Activated naive CD4-positive, alpha-beta T cell (primary cell): Measurements from ENCODE around the gene AGAP1.

Experiments
- DNase-seq, 4 experiments: peaks; one replicate each; lab custom pipeline; 2025; lab: John Stamatoyannopoulos, UW

Gene AGAP1

DNA sequence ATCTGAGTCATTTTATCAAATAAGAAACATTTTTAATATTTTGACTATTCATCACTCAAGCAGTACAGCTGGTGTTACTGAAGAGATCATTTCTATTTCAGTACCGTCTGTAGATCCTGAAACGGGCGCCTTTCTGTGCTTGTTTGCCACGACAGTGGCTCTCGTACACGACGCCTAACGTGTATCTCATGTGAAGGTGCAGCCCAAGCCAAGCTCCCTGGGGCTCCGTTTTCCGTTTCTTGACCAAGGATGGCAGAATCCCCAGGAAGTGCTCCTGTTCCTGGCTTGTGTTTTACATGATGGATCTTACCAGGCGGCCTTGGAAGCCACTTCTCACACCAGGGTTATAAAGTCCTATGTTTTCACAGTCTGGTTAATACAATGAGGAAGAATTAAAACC is 353.7 kb downstream of the AGAP1 start:
- DNase-seq: no peak

DNA sequence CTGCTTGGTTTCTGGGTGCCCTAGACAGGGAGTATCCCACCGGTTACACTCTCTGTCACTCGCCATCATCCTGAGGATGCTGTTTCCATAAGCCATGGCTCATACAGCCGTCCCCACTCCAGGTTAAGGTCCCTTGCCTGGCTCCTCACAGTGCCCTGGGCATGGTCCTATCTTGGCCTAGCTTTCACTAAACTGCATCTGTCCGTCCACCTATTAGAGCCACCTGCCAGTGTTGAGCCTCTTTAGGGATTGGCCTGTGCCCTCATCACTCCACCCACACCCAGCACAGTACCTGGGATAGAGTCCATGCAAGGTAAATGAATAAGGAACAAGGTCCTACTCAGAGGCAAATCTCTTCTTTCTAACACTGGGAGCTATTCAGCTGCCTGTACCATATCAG is 354.2 kb downstream of the AGAP1 start:
- no peak for DNase-seq

DNA sequence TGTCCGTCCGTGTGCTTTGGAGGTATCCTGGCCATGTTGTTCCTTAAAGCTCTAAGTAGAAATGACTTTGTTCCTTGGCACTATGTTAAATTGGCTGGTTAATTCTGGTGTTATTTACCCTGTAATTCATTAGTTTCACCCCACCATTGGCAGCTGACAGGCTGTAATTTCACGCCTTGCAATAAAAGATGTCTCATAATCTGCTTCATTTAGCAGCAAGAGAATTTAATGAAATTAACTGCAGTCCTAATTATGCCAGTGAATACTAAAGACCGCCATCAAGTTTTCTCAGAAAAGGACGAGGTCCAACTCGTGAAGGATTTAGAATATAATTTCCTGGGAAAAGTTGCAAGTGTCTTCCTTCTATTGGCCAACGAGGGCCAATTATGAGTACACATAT is 355.1 kb downstream of the AGAP1 start:
- no peak for DNase-seq

DNA sequence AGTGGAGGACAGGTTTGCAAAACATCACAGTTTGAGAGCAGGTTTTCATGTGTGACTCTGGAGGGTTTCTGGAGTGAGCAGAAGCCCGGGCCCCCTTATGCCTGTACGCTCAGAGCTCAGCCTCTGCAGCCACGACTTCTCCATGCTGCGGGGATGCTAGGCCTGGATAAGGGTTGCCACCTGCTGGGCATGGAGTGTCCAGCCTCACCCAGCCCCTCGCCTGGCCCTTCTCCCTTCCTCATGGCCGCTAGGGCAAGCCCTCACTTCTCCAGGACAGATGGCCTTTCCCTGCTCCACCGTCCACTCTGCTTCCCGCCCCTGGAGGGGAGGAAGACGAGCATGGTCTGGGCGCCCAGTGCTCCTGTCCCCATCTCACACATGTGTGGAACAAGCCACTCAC is 355.6 kb downstream of the AGAP1 start:
- no peak for DNase-seq

DNA sequence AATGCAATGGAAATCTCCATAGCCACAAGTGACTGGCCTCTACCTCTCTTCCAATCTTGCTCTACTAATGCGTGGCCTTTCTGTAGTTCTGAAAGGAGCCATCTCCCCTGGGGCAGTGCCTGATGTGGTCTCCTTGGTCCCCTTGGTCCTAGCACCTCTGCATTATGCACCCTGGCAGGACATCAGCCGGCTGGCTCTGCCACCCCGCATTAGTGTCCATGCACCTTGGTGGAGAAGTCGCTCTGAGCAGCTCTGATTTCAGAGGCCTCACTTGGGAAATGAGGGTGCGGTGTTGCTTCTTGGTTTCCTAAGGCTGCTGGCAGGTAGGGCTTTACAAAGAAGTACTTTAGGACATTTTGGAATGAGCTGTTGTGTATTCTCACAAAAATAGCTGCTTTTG is 356.4 kb downstream of the AGAP1 start:
- no peak for DNase-seq

DNA sequence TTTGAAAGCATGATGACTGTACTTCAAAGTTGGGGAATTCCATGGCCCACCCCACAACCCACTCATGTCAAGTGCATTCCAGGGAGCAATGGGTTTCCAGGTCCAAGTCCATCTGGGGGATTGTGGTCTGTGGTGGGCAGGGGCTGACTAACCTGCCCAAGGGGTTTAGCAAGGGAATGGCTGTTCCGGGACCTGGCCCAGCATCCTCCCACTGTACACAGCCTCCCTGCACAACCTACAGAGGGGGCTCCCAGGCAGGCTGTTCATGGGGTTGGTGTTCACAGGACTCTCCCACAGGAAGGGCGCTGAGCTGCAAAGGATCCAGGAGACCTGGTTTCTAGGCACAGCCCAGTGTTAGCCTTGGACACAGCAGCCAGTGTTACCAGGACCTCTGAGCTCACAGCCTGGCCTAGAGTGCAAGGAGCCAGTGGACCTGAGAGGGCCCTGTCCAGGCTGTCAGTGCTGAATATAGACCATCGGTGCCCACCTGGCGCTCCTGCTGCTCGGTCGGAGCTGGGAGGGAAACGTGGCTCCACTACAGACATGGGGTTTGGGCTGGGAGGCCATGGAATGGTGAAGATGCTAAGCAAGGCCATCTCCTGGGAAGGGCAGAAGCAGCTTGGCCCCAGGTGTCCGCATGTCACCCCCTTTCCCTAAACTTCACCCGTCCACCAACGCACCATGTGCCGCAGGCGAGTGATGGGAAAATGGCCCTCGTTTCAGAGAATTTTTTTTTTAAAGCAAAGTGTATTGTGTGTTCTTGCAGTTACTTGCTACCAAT is 357.1 kb downstream of the AGAP1 start:
- no peak for DNase-seq

DNA sequence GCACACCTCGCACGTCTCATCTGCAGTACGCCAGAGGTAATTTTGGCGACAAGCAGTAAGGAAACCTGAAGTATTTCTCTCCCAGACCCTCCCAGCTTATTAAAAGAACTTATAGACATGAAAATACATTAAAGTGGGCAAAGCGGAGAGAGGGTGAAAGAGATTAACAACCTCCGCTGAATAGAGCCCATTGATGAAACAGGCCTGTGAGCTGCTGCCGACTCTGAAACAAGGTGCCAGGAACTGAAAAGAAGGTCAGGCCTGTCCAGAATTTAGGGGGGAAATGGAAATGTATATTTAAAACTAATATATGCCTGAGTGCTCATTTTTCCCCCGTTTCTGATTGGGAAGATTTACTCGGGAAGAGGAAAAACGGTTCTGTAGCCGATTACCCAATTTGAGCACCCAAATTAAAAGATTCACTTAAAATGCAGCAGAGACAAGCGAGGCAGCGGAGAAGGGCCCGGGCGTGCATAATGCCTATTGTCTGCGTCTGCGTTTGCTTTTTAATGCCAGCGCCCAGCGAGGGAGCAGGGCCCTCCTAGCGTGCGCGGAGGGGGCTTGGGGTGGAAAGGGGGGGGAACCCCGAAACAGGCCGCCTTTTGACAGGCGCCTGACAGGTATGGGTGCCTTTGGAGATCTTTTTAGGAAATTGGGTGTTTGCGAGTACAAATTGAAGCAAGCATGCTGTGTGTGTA is 358.1 kb downstream of the AGAP1 start:
- DNase-seq: no peak

DNA sequence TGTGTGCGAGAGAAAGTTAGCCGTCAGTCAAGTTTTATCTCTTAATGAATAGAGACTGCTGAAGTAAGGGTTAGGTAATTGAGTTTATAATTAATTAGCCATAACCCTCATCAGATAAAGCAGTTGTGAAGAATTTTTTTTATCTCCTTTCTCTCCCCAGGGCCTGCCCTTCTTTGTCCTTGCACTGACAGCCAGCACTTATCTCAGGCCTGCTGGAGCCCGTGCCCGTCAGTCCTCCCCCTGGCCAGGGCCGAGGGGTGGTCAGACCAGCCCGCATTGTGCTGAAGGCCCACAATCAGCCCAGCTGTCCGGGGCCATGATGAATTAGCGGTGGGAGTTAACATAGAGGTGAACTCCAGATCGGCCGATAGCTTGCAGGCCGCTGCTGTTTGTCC is 358.7 kb downstream of the AGAP1 start:
- DNase-seq: no peak

DNA sequence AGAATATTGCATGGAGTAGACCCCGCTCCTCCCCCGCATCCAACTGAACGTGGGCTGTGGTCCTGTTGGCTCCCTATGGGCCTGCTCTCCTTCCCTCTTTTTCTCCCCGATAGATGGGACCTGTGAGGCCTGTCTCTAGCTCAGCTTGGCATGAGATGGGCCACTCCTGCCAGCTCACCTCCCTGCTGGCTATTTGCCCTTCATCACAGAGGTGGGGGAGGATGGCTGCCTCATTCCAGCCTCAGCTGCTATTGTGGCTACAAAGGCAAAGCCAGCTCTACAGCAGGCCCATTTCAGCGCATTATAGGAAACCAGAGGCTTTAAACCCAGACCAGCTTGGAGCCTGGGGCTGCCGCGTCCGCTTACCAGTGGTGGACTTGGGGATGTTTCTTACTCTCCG is 360.4 kb downstream of the AGAP1 start:
- DNase-seq: no peak

DNA sequence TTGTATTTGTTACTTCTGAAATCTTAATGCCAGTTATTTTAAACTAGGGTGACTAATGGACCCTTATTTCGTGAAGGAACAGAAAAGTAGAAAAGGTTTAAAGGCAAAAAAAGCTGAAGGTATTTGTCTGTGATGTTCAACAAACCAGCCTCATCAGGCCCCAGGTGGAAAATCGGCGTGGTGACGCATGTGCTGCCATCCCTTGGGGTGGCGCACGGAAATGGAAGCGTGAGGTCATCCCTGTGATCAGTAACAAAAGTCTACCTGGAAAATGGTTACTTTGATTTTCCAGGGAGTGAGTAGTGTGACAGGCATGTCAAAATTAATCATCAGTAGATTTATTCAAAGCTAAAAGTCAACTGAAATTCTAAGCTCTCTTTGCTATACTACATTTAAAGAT is 361.2 kb downstream of the AGAP1 start:
- DNase-seq: no peak

DNA sequence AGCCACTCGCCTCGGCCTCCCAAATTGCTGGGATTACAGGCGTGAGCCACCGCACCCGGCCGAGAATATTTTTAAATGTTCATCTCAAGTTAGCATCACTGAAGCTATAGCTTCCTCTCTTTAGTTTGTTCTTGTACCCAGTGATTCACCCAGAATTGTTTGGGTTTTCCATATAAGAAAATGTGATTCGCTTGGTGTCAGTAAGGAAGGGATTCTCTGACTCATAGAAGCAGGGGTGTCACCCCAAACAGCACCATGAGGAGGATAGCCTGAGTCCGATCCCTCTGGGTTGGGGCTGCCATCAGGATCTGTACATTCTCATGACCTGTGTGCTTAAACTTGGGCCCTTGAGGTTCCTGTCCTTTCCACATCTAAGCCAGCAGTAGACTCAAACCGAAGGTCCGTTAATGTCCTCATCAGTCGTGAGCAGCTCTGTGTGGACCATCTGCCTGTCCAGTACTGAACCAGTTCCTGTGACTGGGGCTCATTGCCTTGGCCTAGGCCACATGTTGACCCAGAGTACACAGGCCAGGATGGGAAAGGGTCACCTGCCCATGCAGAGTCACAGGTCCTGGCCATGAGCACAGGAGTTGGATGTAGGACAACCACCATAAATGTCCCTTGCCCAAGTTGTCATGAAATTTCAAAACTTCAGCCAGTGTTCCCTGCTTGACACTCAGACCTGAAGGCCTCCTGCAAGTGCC is 362.5 kb downstream of the AGAP1 start:
- no peak for DNase-seq

DNA sequence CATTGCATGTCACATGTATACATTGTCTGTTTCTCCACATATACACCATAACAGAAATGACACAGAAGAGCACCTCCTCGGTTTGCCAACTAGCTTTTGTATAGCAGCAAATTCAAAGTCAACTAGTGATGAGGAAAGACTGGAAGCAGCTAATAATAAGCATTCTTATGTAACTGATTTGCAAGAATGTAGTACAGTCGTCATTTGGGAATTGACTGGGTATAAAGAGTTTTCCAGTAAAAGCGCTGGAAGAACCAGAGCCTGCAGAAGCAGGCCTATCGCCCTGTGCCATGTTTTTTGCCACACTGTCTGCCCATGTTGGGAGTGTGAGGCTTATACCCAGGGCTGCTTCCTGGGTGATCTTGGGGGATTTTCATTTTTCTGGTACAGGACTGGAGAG is 363.8 kb downstream of the AGAP1 start:
- DNase-seq: no peak

DNA sequence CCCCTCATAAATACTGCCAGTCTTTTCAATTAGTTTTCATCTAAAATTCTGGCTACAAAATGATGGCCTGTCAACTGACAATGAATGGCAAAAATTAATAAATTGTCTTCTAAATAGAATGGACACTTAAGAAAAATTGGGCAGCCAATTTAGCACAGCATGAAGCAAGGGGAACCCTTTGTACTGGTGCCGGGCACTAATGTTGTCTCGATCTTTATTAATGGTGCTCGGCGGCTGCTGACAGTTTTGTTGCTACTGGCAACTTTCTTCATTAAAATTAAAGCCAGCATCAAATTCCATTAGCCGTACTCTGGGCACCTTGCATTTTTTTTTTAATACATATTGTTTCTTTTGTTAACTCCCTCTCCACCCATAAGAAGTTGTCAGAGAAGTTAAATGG is 365.0 kb downstream of the AGAP1 start:
- DNase-seq: no peak

DNA sequence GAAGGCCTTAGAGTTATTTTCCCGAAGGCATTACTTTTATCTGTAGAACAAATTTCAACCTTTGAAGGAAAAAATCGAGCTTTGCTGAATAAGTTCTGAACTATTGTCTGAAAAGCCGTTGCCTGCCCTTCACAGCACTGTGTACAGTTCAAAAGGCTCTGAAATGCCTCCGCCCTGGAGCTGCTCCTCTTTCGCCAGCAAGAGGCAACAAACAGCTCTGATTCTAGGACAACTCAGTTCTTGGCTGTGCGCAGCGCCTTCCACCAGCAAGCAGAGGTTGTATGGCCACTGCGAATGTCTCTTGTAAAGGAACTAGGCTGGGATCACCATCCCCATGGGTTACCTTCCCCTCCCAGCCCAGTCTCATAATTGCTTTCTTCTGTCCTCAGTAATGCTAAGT is 365.8 kb downstream of the AGAP1 start:
- no peak for DNase-seq

DNA sequence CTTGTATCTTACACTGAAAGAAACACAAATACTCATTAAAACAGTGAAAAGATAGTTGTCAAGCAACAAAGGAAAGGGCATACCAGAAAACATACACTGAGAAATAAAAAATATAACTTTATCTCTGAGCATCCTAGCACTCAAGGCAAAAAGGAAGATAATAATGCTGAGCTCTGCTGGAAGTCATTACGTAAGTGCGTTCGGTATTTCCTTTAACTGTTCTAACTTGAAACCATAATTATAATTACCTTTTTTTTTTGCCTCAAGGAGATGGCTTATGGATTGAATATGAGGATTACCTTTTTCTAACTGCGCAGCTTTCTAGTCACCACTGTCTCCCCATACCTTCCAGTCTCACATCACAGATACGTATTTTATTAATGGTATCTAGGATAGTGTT is 366.3 kb downstream of the AGAP1 start:
- no peak for DNase-seq

DNA sequence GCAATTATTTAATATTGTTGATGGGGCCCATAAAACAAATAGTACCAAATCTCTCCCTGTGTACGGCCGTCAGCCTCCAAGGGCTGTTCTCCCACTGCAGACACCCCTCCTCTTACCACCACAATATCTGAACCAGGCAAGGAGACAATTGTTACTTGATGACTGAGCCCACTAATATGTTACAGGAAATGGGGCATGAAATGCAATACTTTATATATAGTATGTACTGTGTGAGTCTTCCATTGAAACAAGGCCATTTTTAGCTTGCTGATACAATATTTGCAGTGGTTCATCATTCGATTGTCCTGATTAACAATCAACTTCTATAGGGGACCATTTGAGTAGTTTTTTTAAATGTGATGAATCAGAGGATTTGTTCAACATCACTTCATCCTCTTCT is 367.0 kb downstream of the AGAP1 start:
- DNase-seq: no peak

DNA sequence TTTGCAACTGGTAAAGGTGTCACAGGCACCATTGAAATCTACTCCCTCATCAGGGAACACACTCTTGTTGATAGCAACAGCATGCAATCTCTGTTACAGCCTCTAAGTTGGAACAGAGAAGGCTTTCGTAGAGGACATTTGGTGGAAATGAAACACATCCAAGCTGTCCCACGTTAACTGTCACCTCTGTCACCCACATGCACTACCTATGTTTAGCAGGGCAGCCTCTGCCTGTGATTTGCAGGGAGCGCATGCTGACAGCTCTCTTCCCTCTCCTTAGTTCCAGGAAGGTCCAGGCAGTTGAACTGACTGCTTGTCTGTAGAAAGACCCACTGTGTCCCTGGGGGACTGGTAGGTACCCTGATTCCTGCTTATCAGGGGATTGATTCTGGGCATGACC is 367.5 kb downstream of the AGAP1 start:
- DNase-seq: no peak

DNA sequence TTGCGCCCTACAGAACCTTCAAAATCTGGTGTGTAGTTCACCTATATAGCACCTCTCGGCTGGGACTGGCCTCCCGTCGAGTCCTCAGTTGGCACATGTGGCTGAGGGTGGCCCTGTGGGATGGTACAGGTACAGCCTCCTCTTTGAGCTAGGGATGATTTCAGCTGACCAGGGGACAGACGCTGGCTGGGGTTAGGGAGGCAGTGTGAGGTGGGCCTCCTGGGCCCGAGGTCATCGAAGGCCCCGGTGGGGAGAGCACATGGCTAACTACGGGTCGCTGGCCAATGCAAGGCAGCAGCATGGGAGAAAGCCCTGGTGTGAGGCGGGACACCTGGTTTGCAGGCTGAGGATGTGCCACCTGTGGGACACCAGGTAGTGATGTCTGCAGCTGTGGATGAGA is 369.6 kb downstream of the AGAP1 start:
- no peak for DNase-seq

DNA sequence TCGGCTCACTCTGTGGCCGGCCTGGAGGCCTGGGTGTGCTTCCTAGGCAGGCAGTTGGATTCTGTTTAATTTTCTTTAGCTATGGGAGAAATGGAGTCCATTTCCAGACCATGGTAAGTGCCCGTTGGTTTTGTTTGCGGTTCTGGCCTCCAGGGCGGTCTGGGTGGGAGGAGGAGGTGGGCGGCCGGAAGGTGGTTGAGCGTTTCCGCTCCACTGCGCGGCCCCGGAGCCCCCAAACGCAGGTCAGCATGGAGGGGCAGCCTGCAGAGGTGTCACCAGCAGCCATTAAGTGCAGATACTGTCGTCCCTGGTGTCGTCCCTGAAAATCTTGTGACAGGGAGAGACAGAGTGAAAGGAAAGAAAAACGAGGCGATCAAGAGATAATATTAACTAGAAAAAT is 370.5 kb downstream of the AGAP1 start:
- DNase-seq: no peak

DNA sequence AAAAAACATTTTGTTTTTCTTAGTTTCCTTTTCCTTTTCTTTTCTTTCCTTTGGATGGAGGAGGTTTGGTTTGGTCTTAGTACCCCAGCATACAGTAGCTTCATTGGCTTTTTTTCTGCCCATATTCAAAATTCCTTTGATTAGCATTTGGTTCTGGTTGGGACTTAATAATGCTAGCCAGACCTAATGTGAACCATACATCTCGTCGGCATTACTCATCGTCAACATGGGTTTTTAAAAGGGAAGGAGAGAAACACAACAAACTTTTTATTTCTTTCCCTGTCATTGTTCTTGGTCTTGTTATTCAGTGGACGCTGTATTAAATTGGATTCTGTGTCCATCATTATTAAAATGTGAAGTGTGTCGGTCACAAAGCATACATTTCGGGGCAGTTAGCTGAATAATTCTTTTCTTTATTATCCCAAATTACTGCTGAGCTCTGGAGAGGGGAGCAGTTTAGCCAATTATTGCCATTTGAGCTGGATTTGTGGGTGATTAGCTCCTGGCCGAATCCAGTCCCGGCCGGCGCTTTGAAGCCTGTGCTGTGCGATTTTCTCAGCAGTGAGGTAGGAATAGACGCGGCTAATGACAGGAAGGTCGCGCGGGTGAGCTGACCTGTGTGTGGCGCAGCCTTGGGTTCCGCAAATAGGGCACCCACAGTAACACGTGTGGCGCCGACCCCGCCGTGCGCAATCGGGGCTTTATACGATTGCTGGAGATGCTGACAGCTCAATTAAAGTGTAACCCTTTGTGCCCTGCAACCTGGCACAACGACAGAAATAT is 371.1 kb downstream of the AGAP1 start:
- DNase-seq: no peak

DNA sequence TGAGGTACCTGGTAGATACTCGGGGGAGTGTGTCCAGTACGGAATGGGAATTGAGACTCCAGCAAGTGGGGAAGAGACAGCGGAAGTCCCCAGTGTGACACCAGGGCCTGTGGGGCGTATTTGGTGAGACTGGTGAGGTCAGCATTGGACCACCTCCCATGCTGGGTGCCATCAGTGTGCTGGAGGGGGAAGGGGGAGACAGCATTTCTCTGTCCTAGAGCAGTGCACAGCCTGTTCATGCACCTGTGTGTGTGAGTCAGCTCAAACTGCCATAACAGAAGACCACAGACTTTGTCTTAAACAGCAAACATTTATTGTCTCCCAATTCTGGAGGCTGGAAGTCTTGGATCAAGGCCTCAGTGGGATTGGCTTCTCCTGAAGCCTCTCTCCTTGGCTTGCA is 372.5 kb downstream of the AGAP1 start:
- DNase-seq: no peak

DNA sequence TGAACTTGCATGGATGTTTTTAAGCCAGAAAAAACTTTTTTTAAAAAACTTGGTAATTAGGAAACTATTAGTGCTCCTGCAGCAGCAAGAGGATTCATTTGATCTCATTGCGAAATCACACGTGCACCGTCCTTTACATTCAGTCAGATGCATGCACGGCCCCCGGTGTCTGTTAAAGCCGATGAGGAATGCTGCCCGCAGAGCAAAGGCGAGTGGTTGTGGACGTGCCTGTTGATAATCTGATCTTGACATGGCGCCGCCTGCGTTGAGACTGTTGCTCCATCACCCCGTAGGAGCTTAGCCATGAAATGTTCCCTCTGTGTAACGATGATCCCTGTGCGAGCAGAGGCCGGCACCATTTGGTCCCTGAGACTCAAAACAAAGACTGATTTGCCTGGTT is 374.4 kb downstream of the AGAP1 start:
- no peak for DNase-seq

DNA sequence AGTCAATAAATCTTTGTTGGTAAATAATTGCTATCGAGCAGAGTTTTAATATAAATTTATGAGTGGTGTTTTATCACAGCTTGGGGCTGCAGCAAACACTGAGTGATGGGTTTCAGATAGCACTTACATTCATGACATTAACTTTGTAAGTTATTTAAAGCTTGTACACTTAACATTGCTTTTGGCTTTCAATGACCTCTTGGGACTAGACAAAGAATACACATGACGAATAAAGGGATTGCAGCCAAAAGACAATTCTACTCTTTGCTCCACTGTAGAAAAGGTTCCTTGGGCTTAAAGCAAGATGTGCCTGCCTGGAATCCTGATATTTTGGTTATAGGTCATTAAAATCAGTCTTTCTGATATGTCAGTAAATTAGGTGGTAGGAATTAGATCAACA is 374.8 kb downstream of the AGAP1 start:
- no peak for DNase-seq
